Measurements from ENCODE around the gene TRA2B.
"Not testable (repeated sequence)": the region's sequence is repeated elsewhere in the genome, so short reads cannot be mapped to it uniquely, and the experiment has no call there.

TRA2B gene

DNA sequence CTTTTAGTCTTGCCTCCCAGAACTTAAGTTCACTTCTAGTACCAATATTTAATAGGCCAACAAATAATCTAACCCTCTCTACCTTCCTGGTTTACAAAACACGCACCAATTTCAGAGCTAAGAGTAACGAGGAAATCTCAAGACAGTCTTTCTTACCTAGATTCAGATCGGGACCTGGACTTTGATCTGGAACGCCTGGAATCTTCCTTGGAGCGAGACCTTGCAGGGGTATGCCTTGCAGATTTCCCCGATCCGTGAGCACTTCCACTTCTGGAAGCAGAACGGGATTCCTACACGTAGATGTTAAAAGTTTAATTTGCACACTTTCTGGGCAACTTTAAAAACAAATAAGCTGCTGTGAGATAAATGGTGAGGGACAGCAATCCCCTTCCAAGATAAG lies 11.4 kb downstream of the TRA2B start:
- DNase-seq = no peak

DNA sequence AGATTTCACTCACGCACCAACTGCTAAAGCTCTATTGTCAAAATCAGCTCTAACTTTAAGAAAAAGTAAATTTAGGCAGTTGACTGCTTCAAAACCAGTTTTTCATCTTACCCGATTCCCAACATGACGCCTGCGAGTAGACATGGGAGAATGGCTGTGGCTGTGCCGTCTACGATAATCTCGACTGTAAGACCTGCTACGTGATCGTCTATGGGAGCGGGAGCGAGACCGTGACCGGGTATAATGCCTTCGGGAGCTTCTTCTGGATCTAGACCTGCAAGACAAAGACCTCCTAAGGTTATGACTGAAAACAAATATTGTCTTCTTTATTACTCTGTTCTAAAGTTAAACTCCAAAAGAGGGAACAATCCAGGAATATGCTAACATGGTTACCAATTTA lies 12.5 kb downstream of the TRA2B start:
- DNase-seq = no peak

DNA sequence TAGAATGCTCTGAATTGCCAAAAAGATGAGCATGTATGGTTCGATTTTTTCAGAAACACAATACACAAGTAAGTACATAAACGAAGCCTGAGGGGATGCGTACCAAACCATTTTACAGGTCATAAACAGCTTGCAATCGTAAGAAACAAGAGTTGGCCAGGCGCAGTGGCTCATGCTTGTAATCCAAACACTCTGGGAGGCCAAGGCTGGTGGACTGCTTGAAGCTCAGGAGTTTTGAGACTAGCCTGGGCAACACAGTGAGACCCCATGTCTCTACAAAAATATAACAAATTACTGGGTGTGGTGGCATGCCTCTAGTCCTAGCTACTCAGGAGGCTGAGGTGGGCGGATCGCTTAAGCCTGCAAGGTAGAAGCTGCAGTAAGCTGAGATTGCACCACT lies 13.4 kb downstream of the TRA2B start:
- DNase-seq = no peak

DNA sequence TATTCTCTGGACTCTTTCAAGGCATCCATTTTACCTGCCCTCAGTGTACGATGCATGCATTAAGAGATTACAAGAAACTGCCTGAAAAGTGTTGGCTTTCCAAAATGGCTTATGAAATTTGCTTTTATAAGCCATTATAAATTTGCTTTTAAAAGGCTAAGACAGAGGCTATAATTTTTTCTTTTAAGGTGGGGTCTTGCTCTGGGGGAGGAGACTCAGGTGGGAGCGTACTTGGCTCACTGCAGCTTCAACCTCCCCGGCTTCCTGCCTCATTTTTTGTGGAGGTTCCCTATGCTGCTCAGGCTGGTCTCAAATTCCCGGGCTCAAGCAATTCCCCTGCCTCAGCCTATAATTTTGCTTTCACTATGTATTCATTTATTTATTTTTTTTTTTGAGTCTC lies 17.6 kb downstream of the TRA2B start:
- no peak for DNase-seq

DNA sequence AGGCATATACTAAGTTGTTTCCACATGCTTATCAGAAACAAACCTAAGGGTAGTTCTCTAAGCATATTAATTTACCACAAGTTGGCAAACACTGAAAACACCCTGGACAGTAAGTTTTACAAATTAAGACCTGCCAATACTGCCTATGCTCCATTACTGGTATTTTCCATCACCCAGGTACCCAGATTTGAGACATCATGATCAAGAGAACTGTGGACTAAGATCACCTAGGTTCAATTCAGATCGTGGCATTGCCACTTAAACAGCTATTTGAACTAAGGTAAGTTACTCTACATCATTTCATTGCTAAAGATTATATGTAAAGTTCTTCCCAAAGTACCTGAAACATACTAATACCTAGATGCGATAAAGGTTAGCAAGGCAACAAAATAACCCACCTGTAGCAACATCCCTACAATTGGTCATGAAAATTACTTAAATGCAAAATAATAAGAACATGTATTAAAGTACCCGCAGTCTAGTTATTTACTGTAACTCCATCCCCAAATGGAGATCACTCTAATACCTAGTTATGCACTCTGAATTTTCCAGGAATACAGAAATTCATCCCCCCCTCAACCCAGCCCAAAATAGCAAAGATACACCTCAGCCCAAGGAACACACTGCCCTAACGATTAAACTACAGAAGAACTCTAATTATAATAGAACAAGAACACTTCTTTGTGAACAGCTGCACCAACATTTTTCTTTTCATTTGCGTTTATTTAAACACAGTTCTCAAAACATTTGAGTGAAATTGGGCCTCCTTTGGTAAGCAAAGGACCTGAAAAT lies 21.6 kb downstream of the TRA2B start:
- DNase-seq = no peak

DNA sequence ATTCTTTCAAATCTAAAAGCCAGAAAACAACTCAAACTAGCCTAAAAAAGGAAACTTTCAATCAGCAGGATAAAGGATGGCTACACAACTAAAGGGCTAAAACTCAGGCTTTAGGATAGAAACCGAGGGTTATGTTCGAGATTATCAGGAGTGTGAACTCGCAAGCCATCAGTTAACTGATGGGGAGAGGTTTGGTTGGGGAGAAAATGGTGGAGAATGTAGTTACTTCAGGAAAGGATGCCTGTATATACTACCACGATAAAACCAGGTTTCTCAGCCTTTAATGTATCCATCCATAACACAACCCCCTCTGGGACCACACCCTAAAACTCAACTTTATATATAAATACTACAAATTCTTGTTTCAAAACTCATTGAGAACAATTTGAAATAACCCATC lies 22.2 kb downstream of the TRA2B start:
- DNase-seq = no peak

DNA sequence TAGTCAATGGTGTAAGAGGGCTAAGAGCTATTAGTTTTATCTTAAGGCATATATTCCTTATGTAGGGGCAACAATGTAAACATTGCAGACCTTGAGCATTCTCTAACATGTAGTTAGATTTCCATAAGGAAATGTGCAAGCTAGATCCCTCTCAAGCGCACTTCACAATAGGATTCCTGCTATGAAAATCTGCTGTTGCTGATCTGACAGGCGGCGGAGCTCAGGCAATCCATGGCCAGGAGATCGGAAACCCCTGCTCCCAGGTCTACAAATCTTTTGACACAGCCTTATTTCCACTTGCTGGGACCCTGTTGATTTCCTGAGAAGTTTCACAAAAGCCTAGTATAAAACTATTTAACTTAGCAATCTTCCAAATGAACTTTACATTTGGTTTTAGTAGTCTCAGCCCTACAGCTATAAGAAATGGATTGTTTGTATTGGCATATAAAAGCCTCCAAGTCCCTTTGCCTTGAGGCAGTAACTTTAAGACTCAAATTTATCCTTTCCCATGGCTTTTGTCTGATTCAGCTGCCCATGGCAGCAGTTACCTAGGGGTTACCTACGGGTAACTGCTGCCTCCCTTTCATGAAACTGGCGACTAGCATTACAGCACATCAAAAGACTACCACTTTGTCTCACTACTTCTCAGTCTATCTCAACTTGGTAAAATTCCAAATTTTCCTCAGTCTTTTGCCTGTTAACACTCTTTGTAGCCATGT lies 22.7 kb downstream of the TRA2B start:
- no peak for DNase-seq

DNA sequence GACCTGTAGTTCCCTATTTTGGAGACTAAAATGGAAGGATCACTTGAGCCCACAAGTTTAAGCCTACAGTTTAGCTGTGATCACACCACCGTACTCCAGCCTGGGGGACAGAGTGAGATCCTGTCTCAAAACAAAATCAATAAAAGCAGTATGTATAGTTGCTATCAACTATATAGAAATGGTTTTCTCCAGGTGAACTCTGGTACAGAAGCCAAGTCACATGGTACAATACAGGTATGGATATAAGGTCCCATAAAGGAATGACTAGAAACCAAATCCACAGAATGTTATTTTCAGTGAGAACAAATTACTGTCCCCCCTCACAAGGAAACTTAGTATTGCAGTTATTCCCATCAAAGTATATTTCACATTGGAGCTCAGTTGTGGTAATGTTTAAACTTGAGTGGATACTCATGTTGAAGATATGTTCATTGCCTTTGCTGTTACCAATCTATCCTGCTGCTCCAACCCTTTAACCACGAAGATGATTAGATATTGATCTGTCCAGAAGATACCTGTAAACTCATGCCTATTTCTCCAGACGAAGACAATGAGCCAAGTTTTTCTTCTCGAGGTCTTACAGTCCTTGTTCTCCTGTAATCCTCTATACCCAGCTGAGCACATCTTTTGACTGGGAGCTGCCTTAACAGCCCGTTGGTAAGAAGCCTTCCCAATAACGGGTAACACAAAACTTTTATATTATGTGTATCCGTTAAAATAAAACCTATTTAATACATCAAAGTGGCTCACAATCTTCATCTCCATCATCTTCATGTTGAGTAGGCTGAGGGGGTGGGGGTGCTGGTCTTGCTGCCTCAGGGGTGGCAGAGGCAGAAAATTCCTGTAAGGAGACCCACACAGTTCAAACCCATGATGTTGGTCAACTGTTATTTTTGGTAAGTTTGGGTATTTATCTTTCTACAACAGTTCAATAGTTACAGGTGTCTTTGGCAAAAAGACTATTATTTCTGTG lies 24.6 kb downstream of the TRA2B start:
- DNase-seq = no peak

DNA sequence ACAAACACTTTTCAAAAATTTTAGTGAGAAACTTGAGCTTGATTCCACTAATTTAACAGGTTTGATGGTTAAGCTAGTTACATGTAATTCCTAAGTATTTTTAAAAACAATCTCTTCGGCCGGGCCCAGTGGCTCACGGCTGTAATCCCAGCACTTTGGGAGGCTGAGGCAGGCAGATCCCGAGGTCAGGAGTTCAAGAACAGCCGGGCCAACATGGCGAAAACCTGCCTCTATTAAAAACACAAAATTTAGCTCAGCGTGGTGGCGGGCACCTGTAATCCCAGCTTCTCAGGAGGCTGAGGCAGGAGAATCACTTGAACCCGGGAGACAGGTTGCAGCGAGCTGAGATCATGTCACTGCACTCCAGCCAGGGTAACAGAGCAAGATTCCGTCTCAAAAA lies 25.3 kb downstream of the TRA2B start:
- no peak for DNase-seq

DNA sequence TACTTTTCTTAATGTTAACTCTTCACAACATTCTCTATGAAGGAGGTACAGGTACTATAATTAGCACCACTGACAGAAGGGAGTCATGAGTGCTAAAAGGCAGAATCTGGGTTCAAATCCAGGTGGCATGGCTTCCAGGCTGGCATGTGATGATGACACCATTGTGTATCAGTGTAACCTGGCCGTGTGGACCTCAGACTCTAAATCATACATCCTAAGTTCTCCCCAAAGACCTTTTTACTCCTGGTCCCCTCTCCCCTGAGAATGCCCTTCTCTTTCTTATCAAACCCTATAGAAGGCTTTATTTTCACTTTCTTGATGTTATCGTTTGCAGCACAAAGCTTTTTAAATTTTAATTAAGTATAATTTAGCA lies 26.8 kb downstream of the TRA2B start:
- DNase-seq = not testable (repeated sequence)

DNA sequence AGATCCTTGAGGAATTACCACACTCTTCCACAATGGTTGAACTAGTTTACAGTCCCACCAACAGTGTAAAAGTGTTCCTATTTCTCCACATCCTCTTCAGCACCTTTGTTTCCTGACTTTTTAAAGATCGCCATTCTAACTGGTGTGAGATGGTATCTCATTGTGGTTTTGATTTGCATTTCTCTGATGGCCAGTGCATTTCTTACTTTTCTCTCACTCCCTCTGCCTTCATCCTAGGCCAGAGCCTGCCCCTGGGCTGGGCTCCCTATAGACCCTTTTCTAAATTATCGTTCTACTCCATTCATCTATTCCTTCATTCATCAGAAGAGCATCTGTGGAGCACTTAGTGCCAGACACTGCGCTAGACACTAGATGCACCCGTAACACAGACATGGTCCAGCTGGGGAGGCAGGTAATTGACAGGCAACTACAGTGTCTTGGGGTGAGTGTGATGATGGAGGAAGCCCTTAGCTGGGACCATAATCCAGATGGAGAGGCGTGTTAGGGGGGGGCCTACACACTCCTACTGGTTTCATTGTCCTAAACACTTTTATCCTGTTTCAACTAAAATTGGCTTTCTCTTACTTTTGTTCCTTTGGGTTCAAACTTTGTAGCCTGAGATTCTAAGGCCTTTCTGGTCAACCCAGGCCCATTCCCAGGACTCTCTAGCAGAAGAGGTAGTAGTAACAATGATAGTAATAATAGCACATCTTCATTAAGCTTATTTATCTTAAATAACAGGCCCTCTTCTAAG lies 27.3 kb downstream of the TRA2B start:
- not testable (repeated sequence) for DNase-seq

DNA sequence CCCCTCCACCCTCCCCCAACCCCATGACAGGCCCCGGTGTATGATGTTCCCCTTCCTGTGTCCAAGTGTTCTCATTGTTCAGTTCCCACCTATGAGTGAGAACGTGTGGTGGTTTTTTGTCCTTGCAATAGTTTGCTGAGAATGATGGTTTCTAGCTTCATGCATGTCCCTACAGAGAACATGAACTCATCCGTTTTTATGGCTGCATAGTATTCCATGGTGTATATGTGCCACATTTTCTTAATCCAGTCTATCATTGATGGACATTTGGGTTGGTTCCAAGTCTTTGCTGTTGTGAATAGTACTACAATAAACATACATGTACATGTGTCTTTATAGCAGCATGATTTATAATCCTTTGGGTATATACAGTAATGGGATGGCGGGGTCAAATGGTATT lies 27.9 kb downstream of the TRA2B start:
- not testable (repeated sequence) for DNase-seq

DNA sequence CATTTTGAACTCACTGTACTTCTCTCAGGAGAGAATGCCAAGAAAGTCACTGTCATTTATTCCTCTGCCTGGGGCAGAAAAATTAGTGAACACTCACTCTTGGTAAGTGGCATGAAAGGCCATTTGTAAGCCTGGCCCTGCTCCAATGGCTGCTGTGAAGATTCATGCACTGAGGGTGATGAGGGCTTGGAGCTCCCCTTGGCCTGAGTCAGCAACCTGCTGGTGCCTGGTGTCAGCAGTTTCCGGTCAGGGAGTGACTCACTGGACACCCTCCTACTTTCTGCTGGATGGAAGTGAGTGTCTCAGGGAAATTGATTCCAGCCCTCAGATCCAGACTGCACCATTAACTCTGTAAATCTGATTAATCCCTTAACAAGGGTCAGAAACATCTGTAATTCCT lies 37.6 kb downstream of the TRA2B start:
- DNase-seq = no peak

DNA sequence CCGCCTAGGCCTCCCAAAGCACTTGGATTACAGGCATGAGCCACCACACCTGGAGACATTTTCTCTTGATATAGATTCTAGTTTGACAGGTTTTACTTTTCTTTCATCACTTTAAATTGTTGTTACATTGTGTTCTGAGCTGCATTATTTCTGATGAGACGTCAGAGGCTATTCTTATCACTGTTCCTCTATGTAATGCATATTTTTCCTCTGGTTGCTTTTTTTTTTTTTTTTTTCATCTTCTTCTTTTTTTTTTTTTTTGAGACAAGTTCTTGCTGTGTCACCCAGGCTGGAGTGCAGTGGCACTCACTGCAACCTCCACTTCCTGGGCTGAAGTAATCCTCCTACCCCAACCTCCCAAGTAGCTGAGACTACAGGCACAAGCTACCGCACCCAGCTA lies 41.2 kb downstream of the TRA2B start:
- no peak for DNase-seq

DNA sequence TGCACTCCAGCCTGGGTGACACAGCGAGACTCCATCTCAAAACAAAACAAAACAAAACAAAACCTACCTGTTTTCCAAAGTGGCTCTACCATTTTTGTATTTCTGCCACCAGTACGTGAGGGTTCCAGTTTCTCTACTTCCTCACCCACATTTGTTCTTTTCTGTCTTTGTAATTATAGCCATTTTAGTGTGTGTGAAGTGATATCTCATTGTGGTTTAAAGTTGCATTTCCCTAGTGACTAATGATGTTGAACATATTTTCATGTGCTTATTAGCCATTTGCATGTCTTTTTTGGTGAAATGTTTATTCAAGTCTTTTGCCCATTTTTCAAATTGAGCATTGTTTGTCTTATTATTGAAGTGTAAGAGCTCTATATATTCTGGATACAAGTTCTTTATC lies 50.7 kb downstream of the TRA2B start:
- DNase-seq = no peak

DNA sequence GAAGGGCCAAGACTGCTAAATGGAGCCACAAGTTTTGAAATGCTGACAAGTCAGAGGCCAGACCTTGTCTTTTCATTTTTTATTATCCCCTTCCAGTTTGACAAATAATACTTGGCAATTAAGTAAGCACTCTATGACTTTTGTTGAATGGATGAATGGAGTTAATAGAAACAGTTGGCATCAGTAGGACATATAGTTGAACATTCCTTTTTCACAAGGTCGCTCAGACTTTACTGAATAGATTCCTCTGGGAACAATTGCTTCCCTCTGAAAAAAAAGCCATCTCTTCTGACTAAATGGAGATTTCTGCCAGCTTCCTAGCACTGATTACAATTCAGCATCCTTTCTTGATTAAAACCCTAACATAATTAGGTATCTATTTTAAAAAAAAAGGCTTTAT lies 53.2 kb downstream of the TRA2B start:
- DNase-seq = no peak

DNA sequence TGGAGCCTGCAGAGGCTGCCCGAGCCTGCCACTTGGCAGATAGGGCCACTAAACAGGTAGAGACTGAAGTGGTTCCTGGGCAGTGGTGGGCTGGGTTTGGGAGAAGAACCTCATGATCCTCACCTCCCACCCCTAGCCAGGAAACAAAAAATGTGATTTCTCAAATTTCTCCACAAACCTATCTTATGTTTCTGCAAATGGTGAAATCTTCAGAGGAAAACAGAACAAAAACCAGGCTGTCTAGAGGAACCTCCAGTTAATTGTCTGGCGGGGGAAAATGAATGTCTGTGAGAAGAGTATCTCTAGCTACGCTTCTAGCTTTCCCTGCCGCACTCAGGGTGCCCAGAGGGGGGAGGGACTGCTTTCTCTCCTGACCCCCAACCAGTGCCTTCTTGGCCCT lies 55.9 kb downstream of the TRA2B start:
- DNase-seq = no peak

DNA sequence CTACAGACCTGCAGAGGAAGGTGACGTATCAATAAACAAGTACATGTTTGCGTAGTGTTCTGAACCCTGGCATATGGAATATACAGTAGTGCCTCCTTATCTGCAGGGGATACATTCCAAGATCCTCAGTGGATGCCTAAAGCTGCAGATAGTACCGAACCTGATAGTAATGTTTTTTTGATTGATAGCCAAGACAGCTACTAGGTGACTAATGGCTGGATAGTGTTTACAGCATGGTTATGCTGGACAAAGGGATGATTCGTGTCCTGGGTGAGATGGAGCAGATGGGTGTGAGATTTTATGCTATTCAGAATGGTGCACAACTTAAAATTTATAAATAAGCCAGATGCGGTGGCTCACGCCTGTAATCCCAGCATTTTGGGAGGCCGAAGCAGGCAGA lies 57.2 kb downstream of the TRA2B start:
- DNase-seq = no peak

DNA sequence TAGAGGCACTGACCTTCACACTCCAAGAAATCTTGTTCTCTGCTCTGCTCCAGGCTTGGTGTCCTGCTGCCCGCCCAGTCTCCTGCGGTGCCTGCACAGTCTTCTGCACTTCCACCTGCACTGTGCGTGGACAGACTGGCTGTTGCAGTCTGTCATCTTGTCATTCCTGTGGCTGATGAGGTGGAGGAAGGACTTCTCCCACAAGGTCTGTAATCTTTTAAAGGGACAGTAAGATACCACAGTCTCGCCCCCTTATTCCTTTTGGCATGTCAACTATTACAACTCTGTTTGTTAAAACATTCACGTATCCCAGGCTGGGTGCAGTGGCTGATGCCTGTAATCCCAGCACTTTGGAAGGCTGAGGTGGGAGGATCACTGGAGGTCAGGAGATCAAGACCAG lies 58.9 kb downstream of the TRA2B start:
- DNase-seq = no peak

DNA sequence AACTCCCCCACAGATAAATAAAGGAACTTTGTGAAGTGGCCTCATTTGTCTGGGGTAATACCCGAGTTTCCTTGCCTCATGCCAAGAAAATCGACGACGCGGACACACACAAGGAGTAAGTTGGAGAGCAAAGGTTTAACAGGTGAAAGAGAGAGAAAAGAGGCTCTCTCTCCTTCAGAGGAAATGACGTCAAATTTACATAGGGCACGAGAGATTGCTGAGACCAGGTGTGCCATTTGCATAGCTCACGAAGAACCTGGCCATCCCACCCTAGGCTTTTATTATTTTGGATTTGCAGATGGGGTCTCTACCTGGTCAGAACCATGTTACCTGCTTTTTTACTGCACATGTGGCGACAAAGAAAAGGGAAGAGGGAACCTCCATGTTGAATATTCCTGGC lies 63.7 kb downstream of the TRA2B start:
- no peak for DNase-seq

DNA sequence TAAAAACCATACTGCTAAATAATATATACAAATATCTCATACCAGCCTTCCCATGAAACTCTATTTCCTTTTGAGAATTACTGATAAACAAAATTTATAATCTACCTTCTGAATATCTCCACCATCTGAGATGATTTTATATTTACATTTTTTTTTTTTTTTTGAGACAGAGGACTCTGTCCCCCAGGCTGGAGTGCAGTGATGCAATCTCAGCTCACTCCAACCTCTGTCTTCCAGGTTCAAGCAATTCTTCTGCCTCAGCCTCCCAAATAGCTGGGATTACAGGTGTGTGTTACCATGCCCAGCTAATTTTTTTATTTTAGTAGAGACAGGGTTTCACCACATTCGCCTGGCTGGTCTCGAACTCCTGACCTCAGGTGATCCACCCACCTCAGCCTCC lies 70.2 kb downstream of the TRA2B start:
- DNase-seq = no peak

DNA sequence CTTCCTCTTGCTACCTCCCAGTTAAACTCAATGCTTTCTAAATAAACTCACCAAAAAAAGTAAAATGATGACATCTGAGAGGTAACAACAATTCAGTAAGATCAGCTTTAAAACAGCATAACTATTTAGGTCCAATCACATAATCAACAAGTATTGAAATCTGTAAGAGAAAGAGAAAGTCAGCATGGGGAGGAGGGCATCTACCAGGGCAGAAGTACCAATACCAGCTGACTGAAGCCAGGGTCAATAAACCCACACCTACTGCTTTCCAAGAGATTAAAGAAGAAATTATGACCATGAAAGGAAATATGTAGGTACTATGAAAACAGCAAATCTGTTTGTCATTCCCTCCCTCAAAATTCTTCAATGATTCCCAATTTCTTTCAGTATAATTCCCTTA lies 70.8 kb downstream of the TRA2B start:
- no peak for DNase-seq

DNA sequence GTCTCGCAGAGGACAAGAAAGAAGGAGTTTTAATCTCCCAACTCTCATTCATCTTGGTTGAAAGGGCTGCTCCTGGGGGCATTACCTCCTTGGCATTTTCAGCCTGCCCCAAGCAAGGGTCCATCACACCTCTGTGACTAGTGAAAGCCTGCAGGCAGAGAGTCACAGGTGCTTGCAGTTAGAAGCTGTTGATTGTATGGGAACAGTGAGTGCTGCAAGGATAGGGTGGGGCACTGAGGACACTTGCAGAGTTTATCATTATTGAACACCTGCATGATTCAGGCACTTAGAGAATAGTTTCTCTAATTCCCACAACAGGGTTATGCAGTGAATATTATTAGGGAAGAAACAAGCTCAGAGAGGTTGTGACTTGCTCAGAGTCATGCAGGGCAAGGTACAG lies 71.3 kb downstream of the TRA2B start:
- DNase-seq = no peak
